Natural killer cell (primary cell): ENCODE data around the gene TCIRG1. TPM values are rescaled to one million over a fixed set of nuclear protein-coding genes. Genes with fewer than 3 reads are reported as not detected.
A peak's percentile ranks its signal among the peaks of the same experiment; 100 is the strongest.

ENCODE experiments used
- ATAC-seq, 3 donors: fragments of 150-1000 bp in 2 of 3; fragments of 200-7000 bp in 1 of 3; cut with Tn5 transposase; 1 replicate in 1 of 3; 2 replicates in 2 of 3; pipeline ENCODE4 v1.10.0; 2021; ENCODE audit warnings: mild to moderate bottlenecking in 2 of 3, moderate library complexity in 2 of 3
- DNase-seq, 2 donors: peaks; one replicate each; pipeline versions ENCODE4 v3.0.0 to v3.0.0-alpha.2; 2013 to 2021; ENCODE audit warnings: mixed read lengths in 1 of 2
- H3K27ac ChIP-seq: one replicate; pipeline ENCODE4 v1.5.1; 2013; ENCODE audit warnings: mild to moderate bottlenecking, low read length
- H3K27me3 ChIP-seq: one replicate; pipeline ENCODE4 v1.6.1; 2013; ENCODE audit warnings: low read length; ENCODE audit not compliant: control insufficient read depth, insufficient read depth
- H3K36me3 ChIP-seq: one replicate; pipeline ENCODE4 v1.6.1; 2013; ENCODE audit warnings: low read length; ENCODE audit not compliant: control insufficient read depth, insufficient read depth
- H3K4me1 ChIP-seq: one replicate; pipeline ENCODE4 v1.6.1; 2013; ENCODE audit warnings: low read length; ENCODE audit not compliant: control insufficient read depth, insufficient read depth
- H3K4me3 ChIP-seq: one replicate; pipeline ENCODE4 v1.5.1; 2013; ENCODE audit warnings: low read length
- H3K9me3 ChIP-seq: one replicate; pipeline ENCODE4 v1.6.1; 2013; ENCODE audit warnings: low read length; ENCODE audit not compliant: control insufficient read depth, insufficient read depth
- H3K27ac Mint-ChIP-seq, 2 donors: one replicate each; pipeline ENCODE4 v1.8.0; 2022; ENCODE audit warnings: mild to moderate bottlenecking in 2 of 2, mixed read lengths in 2 of 2, moderate library complexity in 1 of 2
- H3K27me3 Mint-ChIP-seq, 2 donors: one replicate each; pipeline ENCODE4 v1.8.0; 2022; ENCODE audit warnings: low read depth in 2 of 2, mixed read lengths in 2 of 2
- H3K36me3 Mint-ChIP-seq: one replicate; pipeline ENCODE4 v1.8.0; 2022; ENCODE audit warnings: mixed read lengths
- H3K4me1 Mint-ChIP-seq, 2 donors: one replicate each; pipeline ENCODE4 v1.8.0; 2022; ENCODE audit warnings: mixed read lengths in 2 of 2
- H3K4me3 Mint-ChIP-seq: one replicate; pipeline ENCODE4 v1.8.0; 2022; ENCODE audit warnings: mild to moderate bottlenecking, moderate library complexity, mixed read lengths
- H3K9me3 Mint-ChIP-seq, 2 donors: one replicate each; pipeline ENCODE4 v1.8.0; 2022; ENCODE audit warnings: mixed read lengths in 2 of 2
- WGBS: methylation state at CpG from one replicate; pipeline ENCODE4 v1.1.7; 2013; ENCODE audit warnings: missing lambda C conversion rate; ENCODE audit not compliant: insufficient coverage; 5-methylcytosine and 5-hydroxymethylcytosine counted together
- intact Hi-C: fragments of 100-400 bp; cut with micrococcal nuclease; formaldehyde crosslinking; loops from one replicate; pipeline ENCODE4 v1.14.2; 2022
- total RNA-seq, 4 donors: library from RNA; stranded (reverse); fragments of 120-200 nt in 1 of 4; gene quantifications; one replicate each; pipeline versions ENCODE4 v1.2.3 to v1.2.4, GENCODE V29; 2013 to 2022
- TF ChIP-seq, protein P1 (sequence below): fragments of 200-600 bp; IDR thresholded peaks from one replicate; pipeline ENCODE4 v1.8.0; 2022; ENCODE audit warnings: antibody characterized with exemption

Gene TCIRG1
- total RNA-seq, 3 donors from 2014 or later (not counting 1 experiment from before 2014, with no cell fraction given): 438 to 480 (median 465) TPM

DNA sequence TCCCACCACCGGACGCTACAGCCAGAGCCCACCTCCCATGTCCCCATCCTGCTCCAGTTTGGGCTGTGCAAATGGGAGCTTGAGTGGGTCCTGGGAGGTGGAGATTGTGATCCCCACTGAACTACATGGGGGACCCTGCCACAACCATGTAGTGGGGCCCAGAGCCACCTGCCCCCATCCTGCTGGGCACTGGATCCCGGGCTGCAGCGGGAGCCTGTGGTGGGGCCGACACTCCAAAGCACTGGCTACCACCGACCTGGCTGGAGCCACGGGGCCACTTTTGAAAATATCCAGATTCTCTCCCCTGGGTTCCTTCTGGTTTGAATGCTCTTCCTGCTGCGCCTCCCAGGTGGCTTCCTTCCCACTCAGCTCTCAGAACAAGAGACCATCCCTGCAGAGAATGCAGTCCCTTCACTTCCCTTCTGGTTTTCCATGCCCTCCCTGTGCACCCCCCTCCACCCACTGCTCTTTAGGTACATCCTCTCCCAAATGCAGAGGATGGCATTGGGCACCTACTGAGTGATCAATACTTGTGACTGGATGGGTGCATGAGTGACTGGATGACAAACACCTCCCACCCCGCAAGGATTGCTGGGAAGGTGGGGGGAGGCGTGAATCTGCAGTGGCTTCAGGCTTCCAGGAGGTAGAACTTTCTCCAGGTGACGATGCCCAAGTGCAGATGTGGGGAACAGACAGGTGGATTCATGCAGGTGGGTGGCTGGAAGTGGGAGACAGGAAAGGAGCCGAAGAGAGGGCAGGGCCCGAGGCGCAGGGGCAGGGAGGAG is 34.1 kb upstream of the TCIRG1 start:
- Mint-ChIP-seq H3K36me3 (no peaks in the 10 kb centered on the region), H3K4me1 (peaks cover 9 to 31% of the 10 kb centered on the region in 2 donors), H3K4me3 (peak overlapping the region; percentile 91), H3K27me3 (no peaks in the 10 kb centered on the region), H3K9me3 (no peaks in the 10 kb centered on the region), H3K27ac (peak overlapping the region in 1 of 2 donors; percentile 78)
- no peaks in the 10 kb centered on the region for H3K36me3 ChIP-seq
- WGBS: 83% methylated on average over 14 of the region's 14 CpGs
- H3K9me3 ChIP-seq: no peaks in the 10 kb centered on the region
- H3K4me3 ChIP-seq: peak overlapping the region; percentile 32
- ATAC-seq: no peak
- TF ChIP-seq, protein P1, sequence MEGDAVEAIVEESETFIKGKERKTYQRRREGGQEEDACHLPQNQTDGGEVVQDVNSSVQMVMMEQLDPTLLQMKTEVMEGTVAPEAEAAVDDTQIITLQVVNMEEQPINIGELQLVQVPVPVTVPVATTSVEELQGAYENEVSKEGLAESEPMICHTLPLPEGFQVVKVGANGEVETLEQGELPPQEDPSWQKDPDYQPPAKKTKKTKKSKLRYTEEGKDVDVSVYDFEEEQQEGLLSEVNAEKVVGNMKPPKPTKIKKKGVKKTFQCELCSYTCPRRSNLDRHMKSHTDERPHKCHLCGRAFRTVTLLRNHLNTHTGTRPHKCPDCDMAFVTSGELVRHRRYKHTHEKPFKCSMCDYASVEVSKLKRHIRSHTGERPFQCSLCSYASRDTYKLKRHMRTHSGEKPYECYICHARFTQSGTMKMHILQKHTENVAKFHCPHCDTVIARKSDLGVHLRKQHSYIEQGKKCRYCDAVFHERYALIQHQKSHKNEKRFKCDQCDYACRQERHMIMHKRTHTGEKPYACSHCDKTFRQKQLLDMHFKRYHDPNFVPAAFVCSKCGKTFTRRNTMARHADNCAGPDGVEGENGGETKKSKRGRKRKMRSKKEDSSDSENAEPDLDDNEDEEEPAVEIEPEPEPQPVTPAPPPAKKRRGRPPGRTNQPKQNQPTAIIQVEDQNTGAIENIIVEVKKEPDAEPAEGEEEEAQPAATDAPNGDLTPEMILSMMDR: no peak
- intact Hi-C loops: loop anchor here (10.0 kb wide), 1 partner anchor 200 kb away; no protein-coding TSS in a partner anchor
- DNase-seq: no peak
- H3K27me3 ChIP-seq: no peaks in the 10 kb centered on the region
- no peak overlapping the region for H3K27ac ChIP-seq
- H3K4me1 ChIP-seq: peaks cover 60% of the 10 kb centered on the region

DNA sequence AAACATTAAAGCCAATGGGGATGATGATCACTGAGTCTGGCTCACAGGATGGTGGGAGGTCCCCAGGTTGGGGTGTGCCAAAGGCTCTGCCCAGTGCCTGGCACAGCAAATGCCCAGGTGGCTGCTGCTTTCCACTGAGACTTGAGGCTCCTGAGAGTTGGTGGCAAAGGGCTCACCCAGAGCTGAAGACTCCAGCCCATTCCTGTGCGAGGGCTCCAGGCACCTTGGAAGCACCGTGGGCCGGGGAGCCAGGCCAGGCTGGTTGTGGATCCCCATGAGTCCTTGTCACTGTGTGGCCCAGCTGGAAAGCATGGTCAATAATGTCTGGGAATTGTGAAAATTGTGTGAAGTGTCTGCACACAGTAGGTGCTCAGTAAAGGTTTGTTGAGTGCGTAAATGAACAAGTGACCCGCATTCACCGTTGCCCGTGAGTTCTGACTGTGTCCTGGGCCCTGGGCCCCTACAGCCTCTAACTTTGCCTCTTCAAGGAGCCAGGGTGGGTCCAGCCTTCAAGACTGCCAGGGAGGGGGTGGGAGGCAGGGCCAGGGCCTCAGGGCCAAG is 32.1 kb upstream of the TCIRG1 start:
- DNase-seq: no peak
- H3K27ac Mint-ChIP-seq: no peak overlapping the region
- H3K9me3 Mint-ChIP-seq: no peaks in the 10 kb centered on the region
- TF ChIP-seq, protein P1: no peak
- WGBS: 96% methylated on average over 7 of the region's 7 CpGs
- Histone ChIP-seq H3K9me3 (no peaks in the 10 kb centered on the region), H3K27ac (no peak overlapping the region), H3K36me3 (no peaks in the 10 kb centered on the region), H3K4me3 (no peak overlapping the region), H3K4me1 (peaks cover 64% of the 10 kb centered on the region), H3K27me3 (no peaks in the 10 kb centered on the region)
- H3K36me3 Mint-ChIP-seq: no peaks in the 10 kb centered on the region
- intact Hi-C loops: loop anchor here (10.0 kb wide), 1 partner anchor 198 kb away; no protein-coding TSS in a partner anchor
- no peak overlapping the region for H3K4me3 Mint-ChIP-seq
- peaks cover 17 to 42% of the 10 kb centered on the region in 2 donors for H3K4me1 Mint-ChIP-seq
- ATAC-seq: no peak
- H3K27me3 Mint-ChIP-seq: no peaks in the 10 kb centered on the region

DNA sequence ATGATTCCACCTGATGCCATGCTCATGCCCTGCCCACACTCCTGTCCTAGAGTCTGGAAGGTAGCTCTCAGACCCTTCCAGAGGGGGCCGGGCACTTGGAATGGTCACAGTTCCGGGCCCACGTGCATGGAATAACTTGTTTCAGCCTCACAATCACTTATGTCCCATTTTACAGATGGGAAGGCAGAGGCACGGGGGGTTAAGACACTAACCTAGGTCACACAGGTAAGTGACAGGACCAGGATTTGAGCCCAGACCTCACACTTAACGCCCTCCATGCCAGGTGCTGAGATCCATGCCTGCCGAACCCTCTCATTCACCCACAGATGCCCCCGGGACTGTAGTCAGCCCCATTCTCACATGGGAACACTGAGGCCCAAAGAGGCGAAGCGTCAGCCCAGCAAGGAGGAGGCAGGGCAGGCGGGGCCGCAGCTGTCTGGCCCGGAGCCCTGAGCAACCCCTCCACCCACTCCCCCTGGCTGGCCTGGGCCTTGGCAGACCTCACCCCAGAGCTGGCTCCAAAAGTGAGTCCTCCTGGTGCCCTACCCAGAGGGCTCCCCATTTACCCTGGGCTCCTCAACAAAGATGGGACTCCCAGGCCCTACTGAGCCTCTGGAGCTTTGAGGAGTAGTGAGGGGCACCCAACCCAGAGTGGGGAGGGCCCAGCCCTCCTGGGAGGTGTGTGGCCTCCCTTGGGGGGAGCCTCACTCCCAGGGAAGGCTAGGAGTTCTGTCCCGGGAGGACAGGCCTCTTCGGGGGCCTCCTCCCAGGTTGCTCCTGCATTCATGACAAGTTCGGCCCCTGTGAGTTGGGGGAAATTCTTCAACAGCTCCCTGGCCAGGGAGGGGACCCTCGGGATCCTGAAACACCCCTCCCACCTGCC is 31.1 kb upstream of the TCIRG1 start:
- Mint-ChIP-seq H3K4me3 (no peak overlapping the region), H3K4me1 (peaks cover 21 to 42% of the 10 kb centered on the region in 2 donors), H3K27me3 (no peaks in the 10 kb centered on the region), H3K27ac (no peak overlapping the region), H3K36me3 (no peaks in the 10 kb centered on the region), H3K9me3 (no peaks in the 10 kb centered on the region)
- TF ChIP-seq, protein P1: no peak
- ATAC-seq: no peak
- intact Hi-C loops: loop anchor here (10.0 kb wide), 1 partner anchor 197 kb away; no protein-coding TSS in a partner anchor
- Histone ChIP-seq H3K9me3 (no peaks in the 10 kb centered on the region), H3K4me3 (no peak overlapping the region), H3K27me3 (no peaks in the 10 kb centered on the region), H3K4me1 (peaks cover 64% of the 10 kb centered on the region), H3K36me3 (no peaks in the 10 kb centered on the region), H3K27ac (no peak overlapping the region)
- 86% methylated on average over 16 of the region's 16 CpGs for WGBS
- DNase-seq: no peak
